DLD1 (cell line): Measurements from ENCODE around the gene ACTR2.
"Not testable (repeated sequence)": the region's sequence is repeated elsewhere in the genome, so short reads cannot be mapped to it uniquely, and the experiment has no call there.

Experiments
- in situ Hi-C: cut with HindIII; loops from 2 replicates; pipeline ENCODE4 v1.10.0; 2017; ENCODE audit warnings: low sequenced_read_pairs

ACTR2 gene

DNA sequence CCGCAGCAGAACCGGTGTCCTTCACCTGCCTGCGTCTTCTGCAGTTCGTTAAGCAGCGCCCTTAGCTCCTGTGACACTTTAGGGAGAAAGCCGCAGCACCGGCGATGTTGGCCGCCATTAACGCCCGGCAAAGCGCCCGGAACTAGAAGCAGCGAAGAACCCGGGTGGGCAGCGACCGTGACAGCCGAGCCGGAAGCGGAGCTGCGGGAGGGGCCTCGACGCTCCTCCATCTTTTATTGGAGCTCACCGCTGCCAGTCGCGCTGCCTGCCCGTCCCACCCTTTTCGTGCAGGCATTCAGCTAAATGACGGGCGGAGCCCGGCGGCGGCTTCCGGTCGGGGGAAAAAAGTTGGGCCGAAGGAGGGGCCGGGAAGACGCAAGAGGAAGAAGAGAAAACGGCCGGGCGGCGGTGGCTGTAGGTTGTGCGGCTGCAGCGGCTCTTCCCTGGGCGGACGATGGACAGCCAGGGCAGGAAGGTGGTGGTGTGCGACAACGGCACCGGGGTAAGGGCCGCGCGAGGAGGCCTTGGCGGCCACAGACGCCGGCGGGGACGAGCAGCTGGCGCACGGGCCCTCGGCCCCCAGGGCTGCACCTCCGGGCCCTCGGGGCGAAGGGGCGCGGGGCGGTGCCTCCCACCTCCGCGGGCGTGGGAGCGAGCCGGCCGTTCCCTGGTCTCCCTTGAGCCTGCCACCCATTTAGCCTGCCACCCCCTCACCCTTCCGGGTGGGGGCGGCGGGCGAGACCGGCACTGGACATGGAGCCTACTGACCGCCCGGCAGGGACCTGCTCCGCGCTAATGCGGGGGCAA, at the start of gene ACTR2:
Gene ACTR2 (plus strand): TSS at position 376 of the 807 bp plus-strand sequence. CDS start 79 bp downstream, at position 455.
- in situ Hi-C loops = no loop called here

DNA sequence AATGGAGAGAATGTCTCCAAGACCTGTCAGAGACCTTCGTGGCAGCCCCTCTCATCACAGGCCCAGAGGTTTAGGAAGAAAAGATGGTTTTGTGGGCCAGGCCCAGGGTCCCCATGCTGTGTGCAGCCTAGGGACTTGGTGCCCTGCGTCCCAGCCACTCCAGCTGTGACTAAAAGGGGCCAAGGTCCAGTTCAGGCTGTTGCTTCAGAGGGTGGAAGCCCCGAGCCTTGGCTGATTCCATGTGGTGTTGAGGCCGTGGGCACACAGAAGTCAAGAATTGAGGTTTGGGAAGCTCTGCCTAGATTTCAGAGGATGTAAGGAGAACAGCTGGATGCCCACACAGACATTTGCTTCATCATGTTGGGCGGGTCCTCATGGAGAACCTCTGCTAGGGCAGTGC, 45.1 kb upstream of the ACTR2 start:
- in situ Hi-C loops = no loop called here

DNA sequence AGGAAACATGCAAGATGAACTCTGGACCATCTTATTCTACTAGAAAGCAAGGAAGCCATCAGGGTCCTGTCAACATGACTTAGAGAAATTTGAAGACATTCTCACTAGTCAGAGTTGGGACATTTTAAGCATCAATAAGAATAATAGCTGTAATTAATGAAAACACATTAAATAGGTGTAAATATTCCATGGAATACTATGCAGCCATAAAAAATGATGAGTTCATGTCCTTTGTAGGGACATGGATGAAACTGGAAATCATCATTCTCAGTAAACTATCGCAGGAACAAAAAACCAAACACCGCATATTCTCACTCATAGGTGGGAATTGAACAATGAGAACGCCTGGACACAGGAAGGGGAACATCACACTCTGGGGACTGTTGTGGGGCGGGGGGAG, 44.2 kb upstream of the ACTR2 start:
- in situ Hi-C loops = not testable (repeated sequence)

DNA sequence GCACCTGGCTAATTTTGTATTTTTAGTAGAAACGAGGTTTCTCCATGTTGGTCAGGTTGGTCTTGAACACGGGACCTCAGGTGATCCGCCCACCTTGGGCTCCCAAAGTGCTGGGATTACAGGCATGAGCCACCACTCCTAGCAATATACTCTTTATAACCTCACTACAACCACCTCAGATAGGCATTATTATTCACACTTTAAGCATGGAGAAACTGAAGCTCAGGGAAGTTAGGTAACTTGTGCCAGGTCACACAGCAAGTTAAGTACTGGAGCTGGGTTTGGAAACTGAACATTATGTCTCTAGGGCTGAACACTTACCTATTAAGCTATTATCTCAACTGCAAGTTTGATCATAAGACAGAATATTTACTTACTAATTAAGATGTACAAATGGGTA, 42.6 kb upstream of the ACTR2 start:
- in situ Hi-C loops = no loop called here

DNA sequence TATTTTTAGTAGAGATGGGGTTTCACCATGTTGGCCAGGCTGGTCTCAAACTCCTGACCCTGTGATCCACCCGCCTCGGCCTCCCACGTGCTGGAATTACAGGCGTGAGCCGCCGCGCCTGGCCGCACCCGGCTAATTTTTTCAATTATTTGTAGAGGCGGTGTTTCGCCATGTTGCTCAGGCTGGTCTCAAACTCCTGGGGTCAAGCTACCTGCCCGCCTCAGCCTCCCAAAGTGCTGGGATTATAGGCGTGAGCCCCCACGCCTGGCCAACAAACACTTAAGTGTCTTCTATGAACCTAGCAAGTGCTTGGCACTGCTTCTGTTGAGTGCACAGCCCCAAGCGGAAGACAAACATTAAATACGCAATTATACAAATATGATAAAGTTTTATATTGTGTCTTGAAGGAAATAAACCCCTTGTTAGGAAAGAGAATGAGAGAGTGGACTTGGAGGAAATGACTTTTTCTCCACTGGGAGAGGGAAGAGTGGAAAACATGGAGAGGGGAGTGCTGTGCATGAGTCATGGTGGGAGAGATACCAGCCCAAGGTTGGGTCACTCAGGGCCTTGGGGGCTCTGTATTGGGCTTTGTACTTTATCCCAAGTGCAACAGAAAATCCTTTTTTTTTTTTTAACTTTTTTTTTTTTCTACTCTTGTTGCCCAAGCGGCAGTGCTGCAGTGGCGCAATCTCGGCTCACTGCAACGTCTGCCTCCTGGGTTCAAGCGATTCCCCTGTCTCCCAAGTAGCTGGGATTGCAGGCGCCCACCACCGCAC, 41.4 kb upstream of the ACTR2 start:
- in situ Hi-C loops = no loop called here

DNA sequence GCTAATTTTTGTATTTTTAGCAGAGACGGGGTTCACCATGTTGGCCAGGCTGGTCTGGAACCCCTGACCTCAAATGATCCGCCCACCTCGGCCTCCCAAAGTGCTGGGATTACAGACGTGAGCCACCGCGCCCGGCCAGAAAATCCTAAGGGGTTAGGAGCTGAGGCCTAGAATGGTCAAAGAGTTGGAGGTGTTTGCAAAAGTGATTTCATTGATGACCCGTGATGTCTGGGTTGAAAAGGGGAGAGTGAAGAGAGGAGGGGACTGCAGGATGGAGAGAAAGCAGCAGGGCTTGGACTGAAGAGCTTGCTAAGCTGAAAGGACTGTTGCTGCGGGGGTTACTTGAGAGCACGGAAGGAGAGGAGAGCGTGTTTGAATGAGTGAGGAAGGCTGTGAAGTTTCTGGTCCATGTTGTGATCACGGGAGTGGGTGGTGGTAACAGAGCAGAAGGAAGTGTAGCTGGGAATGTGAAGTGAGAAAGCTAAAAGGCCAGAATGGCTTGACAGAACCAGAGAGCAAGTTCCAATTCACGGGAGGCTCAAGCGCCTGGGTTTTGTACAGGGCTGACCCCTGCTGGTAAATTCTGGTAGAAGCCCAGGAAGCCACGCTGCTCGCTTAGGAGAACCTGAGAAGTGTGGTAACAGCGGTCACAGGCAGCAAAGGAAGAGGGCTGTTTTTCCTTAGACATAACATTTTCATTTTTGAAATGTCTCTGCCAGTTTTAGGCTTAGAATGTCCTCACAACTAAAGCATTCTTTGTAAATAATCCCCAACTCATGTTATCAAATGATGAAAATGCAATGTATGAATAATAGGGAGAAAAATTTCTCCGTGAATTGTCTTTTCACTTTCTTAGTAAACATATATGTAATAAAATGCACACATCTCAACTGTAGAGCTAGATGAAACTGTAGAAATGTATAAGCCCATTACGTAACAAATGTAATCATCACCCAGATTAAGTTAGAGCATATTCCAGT, 40.5 kb upstream of the ACTR2 start:
- in situ Hi-C loops = no loop called here

DNA sequence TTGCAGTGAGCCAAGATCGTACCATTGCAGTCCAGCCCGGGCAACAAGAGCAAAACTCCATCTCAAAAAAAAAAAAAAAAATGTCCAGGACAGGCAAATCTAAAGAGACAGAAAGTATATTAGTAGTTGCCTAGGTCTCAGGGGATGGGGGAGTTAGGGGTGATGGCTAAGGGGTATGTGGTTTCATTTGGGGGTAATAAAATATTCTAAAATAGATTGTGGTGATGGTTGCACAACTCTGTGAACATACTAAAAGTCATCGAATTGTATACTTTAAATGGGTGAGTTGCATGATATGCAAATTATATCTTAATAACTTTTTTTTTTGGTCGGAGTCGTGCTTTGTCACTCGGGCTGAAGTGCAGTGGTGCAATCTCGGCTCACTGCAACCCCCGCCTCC, 34.2 kb upstream of the ACTR2 start:
- in situ Hi-C loops = no loop called here

DNA sequence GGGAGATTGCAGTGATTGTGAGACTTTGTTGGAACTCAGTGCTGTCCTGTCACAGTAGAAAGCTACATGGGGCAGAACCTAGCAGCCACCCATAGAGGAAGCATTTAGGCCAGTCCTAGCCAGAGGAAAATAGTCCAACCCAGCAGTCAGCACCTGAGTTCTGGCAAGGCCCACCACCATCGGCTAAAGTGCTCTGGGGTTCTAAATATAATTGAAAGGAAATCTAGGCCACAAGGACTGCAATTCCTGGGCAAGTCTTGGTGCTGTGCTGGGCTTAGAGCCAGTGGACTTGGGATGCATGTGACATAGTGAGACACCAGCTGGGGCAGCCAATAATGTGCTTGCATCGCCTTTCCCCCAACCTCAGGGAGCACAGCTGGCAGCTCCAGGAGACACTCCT, 28.9 kb upstream of the ACTR2 start:
- in situ Hi-C loops = no loop called here

DNA sequence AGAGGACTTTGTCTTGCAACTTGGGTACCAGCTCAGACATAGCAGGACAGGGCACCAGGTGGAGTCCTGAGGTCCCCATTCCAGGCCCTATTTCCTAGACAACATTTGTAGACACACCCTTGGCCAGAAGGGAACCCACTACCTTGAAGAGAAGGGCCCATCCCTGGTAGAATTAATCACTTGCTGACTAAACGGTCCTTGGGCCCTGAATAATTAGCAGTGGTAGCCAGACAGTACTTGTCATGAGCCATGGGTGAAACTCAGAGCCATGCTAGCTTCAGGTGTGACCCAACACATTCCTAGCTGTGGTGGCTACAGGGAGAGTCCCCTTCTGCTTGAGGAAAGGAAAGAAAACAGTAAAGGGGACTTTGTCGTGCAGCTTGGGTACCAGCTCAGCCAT, 28.5 kb upstream of the ACTR2 start:
- in situ Hi-C loops = no loop called here

DNA sequence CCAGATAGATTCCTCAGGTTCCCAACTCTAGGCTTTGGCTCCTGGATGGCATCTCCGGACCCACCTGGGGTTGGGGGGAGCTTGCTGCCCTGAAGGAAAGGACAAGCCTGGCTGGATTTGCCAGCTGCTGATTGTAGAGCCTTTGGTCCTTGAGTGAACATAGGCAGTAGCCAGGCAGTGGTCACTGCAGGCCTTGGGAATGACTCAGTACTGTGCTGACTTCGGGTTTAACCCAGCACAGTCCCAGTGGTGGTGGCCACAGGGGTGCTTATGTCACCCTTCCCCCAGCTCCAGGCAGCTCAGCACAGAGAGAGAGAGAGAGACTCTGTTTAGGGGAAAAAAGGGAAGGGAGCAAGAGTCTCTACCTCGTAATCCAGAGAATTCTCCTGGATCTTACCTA, 27.7 kb upstream of the ACTR2 start:
- in situ Hi-C loops = no loop called here

DNA sequence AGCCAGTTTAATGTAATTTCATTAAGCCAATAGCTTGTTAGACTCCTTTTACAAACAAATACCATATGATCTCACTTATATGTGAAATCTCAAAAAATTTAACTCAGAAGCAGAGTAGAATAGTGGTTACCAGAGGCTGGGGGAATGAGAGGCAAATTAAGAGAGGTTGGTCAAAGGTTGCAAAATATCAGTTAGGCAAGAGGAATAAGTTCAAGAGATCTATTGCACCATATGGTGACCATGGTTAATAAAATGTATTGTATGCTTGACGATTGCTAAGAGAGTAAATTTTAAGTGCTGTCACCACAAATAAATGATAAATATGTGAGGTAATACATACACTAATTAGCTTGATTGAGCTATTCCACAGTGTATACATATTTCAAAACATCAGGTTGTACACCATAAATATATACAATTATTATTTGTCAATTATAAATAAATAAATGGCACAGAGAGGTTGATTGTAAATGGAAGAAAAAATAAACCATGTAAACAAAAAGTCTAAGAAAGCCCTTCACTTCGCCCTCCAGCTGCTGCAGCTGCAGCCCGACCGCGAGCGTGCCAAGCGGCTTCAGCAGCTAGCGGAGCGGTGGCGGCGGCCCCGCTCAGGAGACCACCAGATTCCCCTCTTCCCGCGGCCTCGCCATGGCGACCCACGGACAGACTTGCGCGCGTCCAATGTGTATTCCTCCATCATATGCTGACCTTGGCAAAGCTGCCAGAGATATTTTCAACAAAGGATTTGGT, 23.0 kb upstream of the ACTR2 start:
- in situ Hi-C loops = no loop called here

DNA sequence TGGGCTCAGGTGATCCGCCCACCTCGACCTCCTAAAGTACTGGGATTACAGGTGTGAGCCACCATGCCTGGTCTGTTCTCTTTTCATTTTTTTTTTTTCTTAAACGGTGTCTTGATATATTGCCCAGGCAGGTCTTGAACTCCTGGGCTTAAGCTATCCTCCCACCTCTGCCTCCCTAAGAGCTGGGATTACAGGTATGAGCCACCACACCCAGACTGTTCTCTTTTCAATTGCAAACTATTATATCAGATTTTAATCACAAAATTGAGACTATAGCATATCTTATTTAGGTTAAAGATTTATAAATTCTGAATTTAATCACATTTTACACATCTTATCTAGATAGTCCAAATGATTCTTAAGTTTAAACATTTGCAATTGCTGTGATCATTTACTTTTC, 15.5 kb upstream of the ACTR2 start:
- in situ Hi-C loops = no loop called here

DNA sequence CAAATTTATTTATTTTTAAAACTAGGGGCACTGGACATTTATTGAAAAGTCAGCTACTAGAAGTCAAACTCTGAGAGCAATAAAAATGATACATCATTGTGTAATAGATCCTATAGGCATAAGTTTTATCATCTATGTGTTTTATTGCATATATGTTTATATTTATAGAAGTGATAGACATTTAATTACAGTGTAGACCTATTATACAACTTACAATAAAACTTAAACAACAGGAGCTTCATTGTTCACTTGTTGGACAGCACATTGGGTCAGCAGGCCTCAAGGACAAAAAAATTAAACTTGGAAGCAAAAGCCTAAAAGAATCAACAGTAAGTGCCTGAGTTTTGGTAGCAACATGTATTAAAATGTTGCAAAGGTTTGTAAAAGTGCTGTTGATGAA, 15.0 kb upstream of the ACTR2 start:
- in situ Hi-C loops = no loop called here

DNA sequence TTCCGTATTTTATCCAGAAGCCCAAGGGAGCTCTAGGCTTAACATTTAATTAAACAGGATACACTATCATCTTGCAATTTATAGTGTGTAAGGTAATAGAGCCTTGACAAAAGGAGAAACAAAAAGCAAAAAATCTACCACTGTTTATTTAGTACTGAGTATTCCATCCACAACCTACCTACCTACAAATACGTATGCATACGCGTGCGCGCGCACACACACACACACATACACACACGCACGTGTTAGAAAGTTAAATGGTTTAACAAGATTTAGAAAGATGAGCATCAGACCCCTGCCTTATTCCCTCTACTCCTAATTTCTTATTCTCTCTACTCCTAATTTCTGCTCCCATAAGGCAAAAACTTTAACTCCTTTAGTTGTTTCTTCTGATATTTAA, 14.6 kb upstream of the ACTR2 start:
- in situ Hi-C loops = no loop called here

DNA sequence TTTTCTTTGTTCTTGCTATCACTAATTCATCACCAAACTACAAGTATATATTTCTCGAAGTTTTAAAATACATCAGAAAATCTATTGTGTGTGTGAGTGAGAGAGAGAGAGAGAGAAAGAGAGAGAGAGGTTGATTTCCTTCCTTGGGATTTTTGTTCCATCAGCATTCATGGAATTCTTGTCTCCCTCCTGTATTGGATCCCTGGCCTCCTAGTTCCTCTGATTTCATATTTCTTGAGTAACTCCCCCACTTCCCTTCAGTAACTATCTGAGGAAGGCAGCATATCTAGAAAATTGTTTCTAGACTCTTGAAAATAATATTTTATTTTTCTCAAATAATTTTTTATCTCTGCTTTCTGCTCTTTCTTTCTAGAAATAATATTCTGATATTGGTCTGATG, 13.3 kb upstream of the ACTR2 start:
- in situ Hi-C loops = no loop called here

DNA sequence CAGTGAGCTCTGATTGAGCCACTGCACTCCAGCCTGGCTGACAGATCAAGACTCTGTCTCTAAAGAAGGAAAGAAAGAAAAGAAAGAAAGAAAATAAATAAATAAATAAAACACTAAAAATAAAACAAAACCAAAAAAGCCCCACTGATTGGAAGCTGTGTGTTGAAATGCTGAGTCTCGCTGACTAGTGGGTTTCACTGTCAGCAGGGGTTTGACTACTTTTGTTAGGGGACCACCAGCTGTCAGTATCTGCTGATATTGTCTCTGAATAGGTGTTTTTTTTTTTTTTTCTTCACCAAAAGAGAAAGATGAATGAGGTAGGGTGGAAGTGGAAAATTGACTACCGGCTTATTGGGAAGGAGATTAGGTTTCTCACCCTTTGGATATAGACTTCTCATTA, 12.8 kb upstream of the ACTR2 start:
- in situ Hi-C loops = no loop called here

DNA sequence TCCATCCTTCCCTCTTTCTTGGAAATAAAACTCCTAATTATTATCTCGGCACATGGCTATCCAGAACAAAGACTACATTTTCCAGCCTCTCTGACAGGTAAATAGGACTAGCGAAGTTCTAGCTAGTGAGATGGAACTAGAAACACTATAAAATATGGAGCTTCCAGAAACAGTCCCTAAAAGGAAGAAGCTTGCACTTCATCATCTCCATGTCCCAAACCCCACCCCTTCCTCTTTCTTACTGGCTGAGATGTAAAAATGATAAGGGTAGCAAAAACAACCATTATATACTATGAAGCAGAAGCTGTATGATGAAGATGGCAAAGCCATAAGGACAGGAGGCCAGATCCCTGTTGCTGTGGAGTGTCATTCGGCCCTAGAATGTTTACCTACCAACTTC, 11.7 kb upstream of the ACTR2 start:
- in situ Hi-C loops = no loop called here

DNA sequence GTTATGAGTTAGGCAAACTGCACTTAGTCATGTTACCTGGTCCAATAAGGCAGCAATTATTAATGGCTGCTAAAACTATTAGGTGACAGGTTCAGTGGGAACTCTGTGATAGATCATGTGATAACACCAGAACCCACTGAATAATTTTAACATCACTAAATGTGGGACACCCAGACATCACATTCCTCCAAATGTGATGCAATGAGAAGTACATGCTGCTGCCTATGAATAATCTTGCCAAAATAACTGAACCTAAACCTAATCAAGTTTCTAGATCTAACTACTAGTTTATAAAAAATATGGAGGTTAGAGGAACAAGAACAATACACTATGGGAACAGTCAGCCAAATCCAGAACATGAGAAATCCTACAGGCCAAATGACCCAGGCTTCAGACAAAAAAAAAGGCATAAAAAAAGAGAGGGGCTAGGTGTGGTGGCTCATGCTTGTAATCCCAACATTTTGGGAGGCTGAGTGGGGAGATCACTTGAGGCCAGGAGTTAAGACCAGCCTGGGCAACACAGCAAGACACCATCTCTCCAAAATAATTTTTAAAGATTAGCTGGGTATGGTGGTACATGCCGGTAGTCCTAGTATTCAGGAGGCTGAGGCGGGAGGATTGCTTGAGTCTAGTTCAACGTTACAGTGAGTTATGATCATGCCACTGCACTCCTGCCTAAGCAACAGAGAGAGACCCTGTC, 7.0 kb upstream of the ACTR2 start:
- in situ Hi-C loops = no loop called here

DNA sequence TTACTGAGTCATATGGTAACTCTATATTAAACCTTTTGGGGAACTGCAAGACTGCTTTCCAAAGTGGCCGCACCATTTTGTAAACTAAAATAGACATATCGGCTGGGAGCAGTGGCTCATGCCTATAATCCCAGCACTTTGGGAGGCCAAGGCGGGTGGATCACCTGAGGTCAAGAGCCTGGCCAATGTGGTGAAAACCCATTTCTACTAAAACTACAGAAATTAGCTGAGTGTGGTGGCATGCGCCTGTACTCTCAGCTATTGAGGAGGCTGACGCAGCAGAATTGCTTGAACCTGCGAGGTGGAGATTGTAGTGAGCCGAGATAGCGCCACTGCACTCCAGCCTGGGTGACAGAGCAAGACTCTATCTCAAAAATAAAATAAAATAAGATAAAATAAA, 6.4 kb upstream of the ACTR2 start:
- in situ Hi-C loops = not testable (repeated sequence)

DNA sequence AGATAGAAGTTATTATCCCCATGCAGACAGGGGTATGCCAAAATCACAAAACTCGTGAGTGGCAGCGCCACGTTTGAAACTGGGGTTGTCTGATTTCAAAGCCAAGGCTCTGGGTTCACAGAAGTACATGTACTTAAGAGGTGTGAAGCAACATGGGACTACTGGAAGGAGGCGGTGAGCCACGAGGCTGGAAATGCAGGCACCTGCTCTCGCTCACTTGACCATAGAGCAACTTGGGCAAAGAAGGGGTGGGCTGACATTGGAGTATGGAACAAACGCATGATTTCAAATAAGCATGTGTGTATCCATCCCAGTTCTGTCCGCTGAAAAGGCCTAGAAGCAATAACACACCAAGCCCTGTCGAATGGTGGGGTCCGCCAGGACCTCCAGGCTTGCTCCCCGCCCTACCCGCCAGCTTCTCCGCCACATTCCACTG, 593 bp upstream of the ACTR2 start:
- in situ Hi-C loops = no loop called here
